HG03342 (cell line): ENCODE results near the gene LTB4R.
"Not testable (repeated sequence)": the region's sequence is repeated elsewhere in the genome, so short reads cannot be mapped to it uniquely, and the experiment has no call there.

Experiments used
- ATAC-seq: cut with Tn5 transposase; IDR thresholded peaks from one replicate; pipeline ENCODE4 v1.9.1; 2021; ENCODE audit warnings: mild to moderate bottlenecking, moderate library complexity; ENCODE audit not compliant: unreplicated experiment

LTB4R gene

DNA sequence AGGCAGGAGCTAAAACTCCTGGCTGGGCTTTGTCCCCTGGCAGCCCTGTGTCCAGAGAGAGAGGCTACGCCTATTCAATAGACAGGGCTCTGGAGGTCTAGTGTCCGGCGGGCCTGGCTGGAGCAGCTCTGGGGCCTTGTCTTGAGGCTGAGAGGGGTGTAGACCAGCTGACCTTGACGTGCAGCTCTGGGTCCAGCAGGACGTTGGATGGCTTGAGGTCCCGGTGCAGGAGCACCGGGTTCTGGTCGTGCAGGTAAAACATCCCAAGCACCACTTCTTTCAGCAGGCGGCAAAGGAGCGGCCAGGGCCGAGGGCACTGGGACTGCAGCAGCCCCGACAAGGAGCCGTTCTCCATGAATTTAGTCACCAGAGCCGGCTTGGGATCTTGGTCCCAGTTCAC is 27.5 kb downstream of the LTB4R start:
- no peak for ATAC-seq

DNA sequence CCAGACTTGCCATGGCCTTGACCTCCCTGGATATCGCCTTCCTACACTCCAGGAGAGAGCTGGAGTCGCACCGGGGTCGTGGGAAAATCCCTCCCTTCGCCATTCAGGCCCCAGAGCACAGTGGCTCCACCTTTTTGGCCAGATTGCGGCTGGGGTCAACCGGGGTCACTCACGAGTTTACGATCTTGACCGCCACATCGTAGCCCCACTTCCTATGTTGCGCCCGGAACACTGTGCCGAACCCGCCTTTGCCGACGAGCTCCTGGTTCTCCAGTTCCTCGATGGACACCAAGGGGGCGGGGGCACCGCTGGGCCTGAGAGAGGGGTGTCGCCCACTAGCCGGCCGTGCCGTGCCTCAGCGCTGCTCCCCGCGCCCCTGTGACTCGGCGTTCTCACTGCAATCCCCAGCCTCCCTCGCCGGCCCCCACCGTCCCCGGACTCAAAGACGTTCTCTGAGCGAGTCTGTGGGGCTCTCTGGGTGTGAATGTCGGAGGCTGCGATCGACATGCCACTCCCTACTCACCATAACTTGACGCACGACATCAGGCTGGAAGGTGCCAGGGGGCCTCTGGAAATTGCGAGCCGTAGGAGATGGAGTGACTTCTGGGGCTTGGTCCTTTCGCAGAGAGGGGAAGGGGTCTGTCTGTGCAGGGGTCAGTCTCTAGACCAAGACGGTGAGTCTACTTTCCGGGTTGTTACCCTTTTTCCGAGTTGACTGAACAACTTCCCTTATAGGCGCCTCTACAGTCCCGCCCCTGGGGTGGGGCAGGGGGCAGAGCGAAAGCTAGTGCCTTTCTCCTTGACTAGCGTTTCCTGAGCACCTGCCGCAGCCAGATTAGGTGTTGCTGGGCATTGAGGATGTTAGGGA is 28.2 kb downstream of the LTB4R start, which contains the start of gene RIPK3:
Gene RIPK3, minus strand, starts transcription at position 708 of the 868 bp plus-strand sequence. Its CDS starts 165 bp downstream, at position 543.
- ATAC-seq = peak; percentile 82

DNA sequence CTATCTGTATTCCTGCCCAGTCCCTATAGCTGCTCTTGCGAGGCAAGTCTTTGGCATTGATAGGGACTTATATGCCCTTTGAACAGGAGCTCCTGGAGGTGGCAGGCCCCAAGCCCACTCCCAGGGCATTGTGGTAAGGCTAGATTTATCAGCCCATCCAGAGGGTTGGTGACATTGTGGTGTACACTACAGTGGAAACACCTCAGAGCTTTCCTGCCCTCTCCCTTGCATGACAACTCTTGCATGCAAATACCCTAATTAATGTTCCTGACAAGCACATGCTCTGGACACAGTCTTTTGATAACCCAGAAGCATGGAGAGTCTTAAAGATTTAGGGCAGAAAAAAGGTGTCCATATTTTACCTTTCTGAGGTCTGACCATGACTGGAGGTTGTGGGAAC is 29.3 kb downstream of the LTB4R start:
- no peak for ATAC-seq

DNA sequence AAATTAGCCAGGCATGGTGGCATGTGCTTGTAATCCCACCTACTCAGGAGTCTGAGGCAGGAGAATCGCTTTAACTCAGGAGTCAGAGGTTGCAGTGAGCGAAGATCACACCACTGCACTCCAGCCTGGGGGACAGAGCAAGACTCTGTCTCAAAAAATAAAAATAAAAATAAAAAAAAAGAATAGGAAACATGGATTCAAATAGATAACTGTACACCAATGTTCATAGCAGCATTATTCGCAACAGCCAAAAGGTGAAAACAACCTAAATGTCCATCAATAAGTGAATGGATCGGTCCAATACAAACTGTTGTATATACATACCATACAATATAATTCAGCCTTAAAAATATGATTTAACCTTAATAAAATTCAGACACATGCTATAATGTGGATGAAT is 31.6 kb downstream of the LTB4R start:
- ATAC-seq = no peak

DNA sequence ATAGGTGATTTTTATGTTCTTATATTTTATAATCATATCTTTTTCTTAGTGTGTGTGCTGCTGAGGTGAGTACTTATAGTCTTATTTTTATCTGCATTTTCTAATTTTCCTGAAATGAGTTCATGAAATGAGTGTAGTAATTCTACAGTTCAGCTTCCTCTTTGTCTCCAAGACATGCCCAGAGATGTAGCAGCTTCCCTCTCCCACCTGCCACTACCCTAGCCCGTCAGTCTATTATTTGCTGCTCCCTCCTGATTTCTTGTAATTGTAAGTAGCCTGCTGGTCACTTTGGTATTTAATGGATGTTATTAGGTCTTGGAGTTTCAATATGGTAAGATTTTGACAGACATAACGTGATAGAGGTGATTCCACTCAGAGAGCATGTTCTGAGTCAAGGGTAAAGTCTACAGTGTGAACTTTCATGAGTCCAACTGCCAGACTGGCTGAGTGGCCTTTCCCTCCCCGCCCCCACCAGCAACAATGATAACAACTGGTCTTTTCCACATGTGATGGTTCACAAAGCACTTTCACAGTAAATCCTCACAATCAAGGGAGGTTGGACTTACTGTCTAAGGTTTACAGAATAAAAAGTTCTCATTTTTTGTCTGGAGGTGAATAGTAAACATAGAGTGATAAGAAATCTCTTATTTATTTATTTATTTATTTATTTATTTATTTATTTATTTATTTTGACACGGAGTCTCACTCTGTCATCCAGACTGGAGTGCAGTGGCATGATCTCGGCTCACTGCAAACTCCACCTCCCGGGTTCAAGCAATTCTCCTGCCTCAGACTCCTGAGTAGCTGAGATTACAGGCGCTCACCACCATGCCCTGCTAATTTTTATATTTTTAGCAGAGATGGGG is 32.7 kb downstream of the LTB4R start:
- ATAC-seq = no peak

DNA sequence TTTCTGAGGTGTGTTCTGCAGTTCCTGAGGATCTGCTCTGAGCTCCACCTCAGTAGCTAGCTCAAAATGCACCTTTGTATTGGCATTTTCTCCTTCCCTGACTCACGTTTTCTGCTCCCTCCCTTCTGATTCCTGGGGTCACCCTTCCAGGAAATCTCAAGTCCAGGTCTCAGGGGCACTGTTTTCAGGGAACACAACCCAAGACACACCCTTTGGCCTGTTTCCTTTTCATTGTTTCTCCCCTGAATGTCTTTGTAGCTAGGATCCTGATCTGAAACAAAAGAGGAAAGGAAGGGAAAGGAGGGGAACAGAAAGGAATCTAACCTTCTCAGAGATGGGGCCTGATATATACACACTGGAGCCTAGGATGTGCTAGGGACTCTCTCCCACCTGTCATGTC is 35.8 kb downstream of the LTB4R start:
- no peak for ATAC-seq

DNA sequence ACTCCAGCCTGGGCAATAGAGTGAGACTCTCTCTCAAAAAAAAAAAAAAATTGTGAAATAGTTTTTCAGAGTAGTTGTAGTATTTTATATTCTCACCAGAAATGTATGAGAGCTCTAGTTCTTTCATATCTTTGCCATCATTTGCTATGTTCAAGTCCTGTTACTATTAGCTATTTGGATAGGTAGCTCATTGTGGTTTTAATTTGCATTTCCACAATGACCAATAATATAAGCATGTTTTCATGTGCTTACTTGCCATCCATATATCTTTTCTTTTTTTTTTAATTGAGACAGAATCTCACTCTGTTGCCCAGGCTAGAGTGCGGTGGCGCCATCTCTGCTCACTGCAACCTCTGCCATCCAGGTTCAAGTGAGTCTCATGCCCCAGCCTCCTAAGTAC is 36.9 kb downstream of the LTB4R start:
- ATAC-seq = no peak

DNA sequence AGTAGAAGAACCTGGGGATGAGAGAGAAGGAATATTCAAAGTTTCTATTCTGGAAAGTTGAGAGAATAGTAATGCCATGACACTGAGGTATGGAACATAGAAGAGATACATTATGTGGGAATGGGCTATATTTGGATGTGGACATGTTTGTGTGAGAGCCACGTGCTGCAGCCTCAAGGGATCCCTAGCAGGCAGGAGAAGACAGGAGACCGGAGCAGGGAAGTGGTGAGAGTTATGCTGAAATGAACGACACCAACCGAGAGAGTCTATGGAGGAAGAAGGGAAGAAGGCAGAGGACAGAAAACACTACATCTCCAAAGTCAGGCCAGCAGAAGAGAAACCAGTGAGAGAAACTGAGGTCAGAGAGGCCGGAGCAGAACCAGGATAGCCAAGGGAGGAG is 38.4 kb downstream of the LTB4R start:
- no peak for ATAC-seq

DNA sequence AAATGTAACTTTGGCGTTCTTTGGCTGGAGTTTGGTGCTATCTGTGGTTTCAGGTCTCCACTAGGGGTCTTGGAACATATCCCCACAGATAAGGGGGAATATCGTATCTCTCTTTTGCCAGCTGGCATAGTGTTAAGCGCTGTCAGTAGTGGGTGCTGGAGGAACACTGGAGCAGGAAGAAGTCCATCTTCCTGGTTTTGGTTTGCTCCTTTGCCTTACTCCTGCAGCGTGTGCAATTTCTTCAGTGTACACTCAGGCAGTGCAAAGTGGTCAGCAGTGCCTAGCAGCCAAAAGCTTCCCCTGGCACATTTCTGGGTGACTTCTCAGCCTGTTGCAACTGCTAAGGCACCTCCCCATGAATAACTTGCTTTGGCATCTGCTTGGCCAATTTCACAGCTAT is 40.2 kb downstream of the LTB4R start:
- no peak for ATAC-seq

DNA sequence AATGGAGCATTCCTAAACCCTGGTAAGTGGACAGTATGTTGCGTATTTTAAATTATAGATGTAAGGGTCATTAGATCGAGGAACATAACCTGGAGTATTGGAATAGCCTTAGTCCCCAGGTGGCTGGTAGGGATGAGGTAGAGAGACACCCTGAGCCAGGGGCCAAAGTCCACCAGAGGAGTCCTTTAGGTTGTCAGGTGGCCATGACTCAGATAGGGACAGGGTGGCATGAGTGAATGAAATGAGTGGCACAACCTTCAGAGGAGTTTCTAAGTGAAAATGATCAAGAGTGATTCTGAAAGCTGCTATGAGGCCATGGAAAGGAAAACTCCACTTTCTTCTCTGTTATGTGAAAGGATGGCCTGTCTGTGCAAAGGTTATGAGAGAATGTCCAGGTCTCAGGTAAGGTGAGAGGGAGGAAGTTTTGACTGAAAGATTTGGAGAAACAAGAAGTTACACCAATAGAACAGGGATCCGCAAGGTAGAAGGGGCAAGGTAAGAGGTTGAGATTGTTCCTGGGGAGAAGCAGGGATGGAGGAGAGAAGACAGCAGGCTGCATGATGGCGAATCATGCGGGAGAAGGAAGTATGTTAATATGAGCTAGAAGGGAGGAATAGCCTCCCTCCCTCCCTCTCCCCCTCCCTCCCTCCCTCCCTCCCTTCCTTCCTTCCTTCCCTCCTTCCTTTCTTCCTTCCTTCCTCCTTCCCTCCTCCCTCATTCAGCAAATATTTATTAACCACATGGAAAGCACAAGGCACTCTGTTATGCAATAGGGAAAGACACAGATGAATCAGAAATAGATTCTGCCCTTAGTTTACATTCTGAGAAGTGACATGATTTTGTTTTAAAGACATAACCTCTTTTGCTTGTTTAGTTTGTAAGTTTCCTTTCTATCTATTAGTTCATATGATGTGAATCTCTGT is 42.5 kb downstream of the LTB4R start:
- no peak for ATAC-seq

DNA sequence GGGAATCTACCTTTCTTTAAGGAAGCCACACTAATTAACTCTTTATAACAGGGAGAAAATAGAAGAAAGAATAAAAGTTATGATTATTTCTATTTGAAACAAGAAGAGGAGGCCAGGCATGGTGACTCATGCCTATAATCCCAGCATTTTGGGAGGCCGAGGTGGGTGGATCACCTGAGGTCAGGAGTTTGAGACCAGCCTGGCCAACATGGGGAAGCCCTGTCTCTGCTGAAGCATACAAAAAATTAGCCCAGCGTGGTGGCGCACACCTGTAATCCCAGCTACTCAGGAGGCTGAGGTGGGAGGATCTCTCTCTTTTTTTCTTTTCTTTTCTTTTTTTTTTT is 43.2 kb downstream of the LTB4R start:
- ATAC-seq = not testable (repeated sequence)

DNA sequence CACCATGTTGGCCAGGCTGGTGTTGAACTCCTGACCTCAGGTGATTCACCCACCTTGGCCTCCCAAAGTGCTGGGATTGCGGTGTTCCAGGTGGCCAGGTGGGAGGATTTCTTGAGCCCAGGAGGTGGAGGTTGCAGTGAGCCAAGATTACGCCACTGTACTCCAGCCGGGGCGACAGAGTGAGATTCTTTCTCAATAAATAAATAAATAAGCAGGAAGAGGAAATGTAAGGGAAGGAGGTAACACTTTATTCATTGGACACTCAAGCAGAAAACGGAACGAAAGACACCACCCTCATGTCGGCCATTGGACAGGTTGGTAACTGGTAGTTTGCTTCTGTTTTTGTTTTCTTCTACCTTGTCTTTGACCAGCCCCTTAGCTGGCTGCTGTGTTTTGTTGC is 43.7 kb downstream of the LTB4R start:
- ATAC-seq = no peak

DNA sequence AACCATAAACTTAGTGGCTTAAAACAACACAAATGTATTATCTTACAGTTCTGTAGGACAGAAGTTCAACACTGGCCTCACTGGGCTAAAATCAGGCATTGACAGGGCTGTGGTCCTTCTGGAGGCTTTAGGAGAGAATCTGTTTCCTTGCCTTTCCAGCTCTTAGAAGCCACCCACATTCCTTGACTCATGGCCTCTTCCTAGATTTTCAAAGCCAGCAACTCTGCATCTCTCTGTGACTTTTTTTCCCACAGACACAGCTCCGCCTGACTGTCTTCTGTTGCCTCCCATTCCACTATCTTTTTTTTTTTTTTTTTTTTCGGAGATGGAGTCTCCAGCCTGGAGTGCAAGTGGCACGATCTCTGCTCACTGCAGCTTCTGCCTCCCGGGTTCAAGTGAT is 44.9 kb downstream of the LTB4R start:
- ATAC-seq = no peak

DNA sequence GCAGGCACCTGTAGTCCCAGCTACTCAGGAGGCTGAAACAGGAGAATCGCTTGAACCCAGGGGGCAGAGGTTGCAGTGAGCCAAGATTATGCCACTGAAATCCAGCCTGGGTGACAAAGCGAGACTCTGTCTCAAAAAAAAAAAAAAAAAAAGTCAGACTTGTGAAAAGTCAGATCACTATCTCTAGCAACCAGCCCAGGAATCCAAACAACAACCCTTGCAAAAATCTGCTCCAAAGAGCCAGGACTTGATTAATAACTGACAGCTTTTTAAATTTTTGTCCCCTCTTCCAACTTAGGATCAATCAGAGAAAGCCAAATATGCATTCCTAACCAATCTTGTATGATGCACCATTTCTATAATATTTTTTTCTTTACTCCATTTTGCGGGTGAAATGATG is 49.0 kb downstream of the LTB4R start:
- no peak for ATAC-seq

DNA sequence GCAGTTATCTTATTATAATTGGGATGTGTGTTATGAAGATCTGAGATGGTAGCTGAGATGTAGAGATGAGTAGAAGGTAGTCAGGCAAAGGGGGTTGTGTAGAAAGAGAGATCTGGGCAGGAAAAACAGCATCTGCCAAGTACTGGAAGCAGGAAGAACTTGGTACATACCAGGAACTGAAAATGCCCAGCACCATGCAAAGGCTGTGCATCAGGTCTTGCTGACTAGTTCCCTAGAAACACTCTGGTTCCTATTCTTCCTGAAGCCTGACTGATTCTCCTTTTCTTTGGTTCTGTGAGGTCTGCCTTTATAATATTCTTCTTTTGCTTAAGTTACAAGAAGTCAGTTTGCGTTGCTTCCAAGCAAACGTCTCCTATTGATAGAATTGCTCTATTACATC is 50.0 kb downstream of the LTB4R start:
- no peak for ATAC-seq

DNA sequence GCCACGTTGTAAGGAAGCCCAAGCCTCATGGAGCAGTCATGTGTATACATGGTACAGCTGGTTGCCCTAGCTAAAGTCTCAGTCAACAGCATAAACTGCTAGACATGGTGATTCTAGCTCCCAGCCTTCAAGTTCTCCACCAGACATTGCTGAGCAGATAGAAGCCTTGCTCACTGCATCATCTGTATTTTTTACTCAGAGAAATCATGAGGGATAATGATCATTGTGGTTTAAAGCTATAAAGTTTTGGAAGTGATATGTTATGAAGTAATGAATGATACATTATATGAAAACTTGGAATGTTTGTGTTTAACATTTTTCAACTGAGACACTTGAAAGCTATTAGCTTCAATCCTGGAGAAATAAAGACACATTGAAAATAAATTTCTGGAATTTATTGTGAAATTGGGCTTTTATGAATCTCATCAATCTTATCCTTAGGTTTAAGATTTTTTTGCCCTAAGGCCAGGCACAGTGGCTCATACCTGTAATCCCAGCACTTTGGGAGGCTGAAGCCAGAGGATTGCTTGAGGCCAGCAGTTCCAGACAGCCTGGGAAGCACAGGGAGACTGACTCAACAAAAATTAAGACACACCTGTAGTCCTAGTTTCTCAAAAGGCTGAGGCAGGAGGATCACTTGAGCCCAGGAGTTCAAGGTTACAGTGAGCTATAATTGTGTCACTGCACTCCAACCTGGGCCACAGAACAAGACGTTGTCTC is 51.1 kb downstream of the LTB4R start:
- no peak for ATAC-seq

DNA sequence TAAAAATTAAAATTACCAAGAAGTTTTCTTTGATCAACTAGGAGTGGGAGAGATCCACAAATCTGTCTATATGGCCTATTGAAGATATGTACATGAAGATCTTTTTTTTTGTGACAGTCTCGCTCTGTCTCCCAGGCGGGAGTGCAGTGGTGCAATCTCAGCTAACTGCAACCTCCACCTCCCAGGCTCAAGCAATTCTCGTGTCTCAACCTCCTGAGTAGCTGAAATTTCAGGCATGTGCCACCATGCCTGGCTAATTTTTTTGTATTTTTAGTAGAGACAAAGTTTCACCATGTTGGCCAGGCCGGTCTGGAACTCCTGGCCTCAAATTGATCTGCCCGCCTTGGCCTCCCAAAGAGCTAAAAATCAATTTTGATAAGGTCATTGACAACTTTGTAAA is 52.1 kb downstream of the LTB4R start:
- ATAC-seq = no peak

DNA sequence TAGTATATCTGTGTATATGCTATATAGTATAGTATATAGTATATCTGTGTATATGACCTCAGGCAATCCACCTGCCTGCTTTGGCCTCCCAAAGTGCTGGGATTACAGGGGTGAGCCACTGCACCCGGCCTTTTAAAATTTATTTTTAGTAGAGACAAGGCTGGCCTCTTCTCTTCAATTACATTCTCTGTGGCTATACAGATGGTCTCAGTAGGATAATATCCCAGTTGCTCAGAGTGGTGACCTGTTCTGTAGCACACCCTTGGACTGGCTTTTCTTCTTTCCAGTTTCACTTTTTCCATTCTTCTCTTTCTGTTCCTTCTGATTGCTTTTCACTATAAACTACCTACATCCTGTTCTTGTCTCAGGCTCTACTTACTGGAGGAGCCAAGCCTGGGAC is 53.5 kb downstream of the LTB4R start:
- no peak for ATAC-seq

DNA sequence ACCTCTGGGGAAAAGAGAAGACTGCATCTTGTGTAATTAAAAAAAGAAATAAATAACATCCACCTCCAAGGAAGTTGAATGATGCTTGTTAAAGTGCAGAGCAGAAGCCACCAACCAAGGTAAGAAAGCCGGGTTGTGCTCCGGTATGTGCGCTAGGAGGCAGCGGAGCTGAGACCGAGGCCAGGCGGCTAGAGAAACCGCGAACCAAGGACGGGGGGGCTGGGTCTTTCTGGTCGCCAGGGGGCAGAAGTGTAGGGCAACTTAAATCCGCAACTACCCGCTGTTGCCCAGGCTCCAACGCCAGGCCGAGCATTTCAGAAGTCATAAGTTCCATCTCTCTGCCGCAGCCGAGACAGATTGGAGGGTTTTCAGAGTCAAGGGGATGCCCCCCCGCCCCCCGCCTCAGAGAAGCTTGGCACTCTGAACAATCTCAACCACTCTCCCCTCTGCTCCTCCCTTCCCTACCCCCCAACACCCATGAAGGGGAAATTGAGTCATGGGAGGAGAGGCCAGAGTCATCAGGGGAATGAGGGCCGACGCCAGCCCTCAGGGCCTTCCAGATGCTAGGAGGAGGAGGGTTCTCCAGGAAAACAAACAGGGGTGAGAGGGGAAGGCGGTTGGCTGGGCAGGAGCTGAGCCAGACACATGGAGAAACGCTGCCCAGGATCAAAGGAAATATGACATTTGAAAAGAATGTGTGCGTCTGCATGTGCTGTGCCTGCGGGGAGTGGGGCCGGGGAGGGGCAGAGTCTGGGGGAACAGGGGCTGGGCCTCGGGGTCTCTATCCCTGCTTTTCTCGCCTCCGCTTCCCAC is 54.5 kb downstream of the LTB4R start:
- no peak for ATAC-seq

DNA sequence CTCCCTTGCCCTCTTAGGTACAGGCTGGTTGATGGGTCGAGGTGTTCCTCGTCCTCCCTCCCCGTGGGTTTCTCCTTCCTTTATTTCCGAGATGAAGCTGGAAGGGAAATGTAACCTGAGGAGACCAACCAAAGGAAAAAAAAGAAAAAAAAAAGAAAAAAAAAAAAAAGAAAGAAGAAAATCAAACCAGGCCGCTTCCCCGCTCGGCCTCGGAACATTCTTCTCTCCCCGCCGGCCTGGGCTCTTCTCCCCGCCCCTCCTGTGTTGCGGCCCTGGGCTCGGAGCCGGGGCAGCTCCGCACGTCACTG is 55.1 kb downstream of the LTB4R start:
- ATAC-seq = no peak
